Neural progenitor cell (in vitro differentiated cells): ENCODE data around the gene ZNF790.

Experiments used
- CTCF ChIP-seq: fragments of 200-600 bp; sonication (generic); IDR thresholded peaks from 2 replicates; pipeline ENCODE4 v1.5.1; 2017; ENCODE audit warnings: antibody characterized with exemption, mild to moderate bottlenecking
- EZH2 ChIP-seq: fragments of 200-600 bp; sonication (generic); IDR thresholded peaks from 2 replicates; pipeline ENCODE4 v1.6.1; 2017; ENCODE audit warnings: antibody characterized with exemption, mild to moderate bottlenecking, moderate library complexity
- EZH2phosphoT487 ChIP-seq: fragments of 200-600 bp; sonication (generic); IDR thresholded peaks from 2 replicates; pipeline ENCODE4 v1.6.1; 2017; ENCODE audit warnings: antibody characterized with exemption

GRCh38 chr19:36837176-36837905 is 846 bp downstream of the ZNF790 start:
- TF ChIP-seq CTCF (no peak), EZH2 (no peak), EZH2phosphoT487 (no peak)
